NB4 (cell line): Measurements from ENCODE around the gene NCOA6.

Source experiments
- POLR2A ChIP-seq: IDR thresholded peaks from 2 replicates; pipeline ENCODE4 v1.6.1; 2011; ENCODE audit warnings: mild to moderate bottlenecking; ENCODE audit not compliant: insufficient read length; ENCODE audit errors: extremely low read depth
- TF ChIP-seq, protein P1 (sequence below): IDR thresholded peaks from one replicate; pipeline ENCODE4 v1.5.1; 2012; ENCODE audit warnings: low read depth, low read length
- TF ChIP-seq, protein P2 (sequence below): IDR thresholded peaks from 2 replicates; pipeline ENCODE4 v1.6.1; 2011; ENCODE audit warnings: low read depth, low read length

DNA sequence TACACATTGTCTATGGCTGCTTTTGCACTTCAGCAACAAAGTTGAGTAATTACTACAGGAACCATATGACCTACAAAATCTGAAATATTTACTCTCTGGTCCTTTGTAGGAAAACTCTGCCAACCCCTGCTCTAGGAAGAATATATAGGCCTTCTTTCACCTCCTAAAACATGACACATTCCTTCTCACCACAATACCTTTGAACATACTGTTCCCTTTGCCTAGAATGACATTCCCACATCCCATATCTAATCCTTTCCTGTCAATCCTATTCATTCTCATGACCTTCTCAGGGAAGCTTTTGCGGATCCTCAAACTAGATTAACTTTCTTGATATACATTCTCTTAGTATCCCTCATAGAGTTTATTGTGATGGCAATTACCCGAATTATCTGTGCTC lies 18.0 kb upstream of the NCOA6 start:
- TF ChIP-seq POLR2A, result no peak
- TF ChIP-seq, protein P1, sequence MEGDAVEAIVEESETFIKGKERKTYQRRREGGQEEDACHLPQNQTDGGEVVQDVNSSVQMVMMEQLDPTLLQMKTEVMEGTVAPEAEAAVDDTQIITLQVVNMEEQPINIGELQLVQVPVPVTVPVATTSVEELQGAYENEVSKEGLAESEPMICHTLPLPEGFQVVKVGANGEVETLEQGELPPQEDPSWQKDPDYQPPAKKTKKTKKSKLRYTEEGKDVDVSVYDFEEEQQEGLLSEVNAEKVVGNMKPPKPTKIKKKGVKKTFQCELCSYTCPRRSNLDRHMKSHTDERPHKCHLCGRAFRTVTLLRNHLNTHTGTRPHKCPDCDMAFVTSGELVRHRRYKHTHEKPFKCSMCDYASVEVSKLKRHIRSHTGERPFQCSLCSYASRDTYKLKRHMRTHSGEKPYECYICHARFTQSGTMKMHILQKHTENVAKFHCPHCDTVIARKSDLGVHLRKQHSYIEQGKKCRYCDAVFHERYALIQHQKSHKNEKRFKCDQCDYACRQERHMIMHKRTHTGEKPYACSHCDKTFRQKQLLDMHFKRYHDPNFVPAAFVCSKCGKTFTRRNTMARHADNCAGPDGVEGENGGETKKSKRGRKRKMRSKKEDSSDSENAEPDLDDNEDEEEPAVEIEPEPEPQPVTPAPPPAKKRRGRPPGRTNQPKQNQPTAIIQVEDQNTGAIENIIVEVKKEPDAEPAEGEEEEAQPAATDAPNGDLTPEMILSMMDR, result no peak
- TF ChIP-seq, protein P2, sequence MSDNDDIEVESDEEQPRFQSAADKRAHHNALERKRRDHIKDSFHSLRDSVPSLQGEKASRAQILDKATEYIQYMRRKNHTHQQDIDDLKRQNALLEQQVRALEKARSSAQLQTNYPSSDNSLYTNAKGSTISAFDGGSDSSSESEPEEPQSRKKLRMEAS, result no peak
